HEK293T (cell line): ENCODE data around the gene SHISA9.
"Not testable (repeated sequence)": the region's sequence is repeated elsewhere in the genome, so short reads cannot be mapped to it uniquely, and the experiment has no call there.

Experiments used
- CTCF ChIA-PET: fragments of 350-600 bp; formaldehyde crosslinking; extraction: SDS; loops from one replicate; lab custom pipeline; 2021; ENCODE audit warnings: antibody characterized with exemption, inconsistent platforms; lab: Yijun Ruan, JAX
- POLR2A ChIA-PET: fragments of 350-600 bp; formaldehyde crosslinking; extraction: SDS; loops from one replicate; lab custom pipeline; 2020; ENCODE audit warnings: antibody characterized with exemption, inconsistent platforms; lab: Yijun Ruan, JAX
- DNase-seq: peaks from one replicate; pipeline ENCODE4 v3.0.0; 2012; ENCODE audit warnings: mixed read lengths; ENCODE audit errors: extremely low spot score
- ARNT ChIP-seq: fragments of 450-650 bp; IDR thresholded peaks from 2 replicates; pipeline ENCODE4 v1.6.1; 2017; ENCODE audit warnings: mild to moderate bottlenecking
- BHLHE40 ChIP-seq: fragments of 450-650 bp; IDR thresholded peaks from 2 replicates; pipeline ENCODE4 v1.6.1; 2016; ENCODE audit warnings: mild to moderate bottlenecking, moderate library complexity, borderline replicate concordance
- CTBP1 ChIP-seq: fragments of 450-650 bp; IDR thresholded peaks from 2 replicates; pipeline ENCODE4 v1.6.1; 2016; ENCODE audit warnings: borderline replicate concordance
- ELF4 ChIP-seq: fragments of 450-650 bp; IDR thresholded peaks from 2 replicates; pipeline ENCODE4 v1.6.1; 2017; ENCODE audit warnings: antibody characterized with exemption
- FOXA1 ChIP-seq: fragments of 450-650 bp; IDR thresholded peaks from 2 replicates; pipeline ENCODE4 v1.6.1; 2016; ENCODE audit warnings: mild to moderate bottlenecking
- FOXK2 ChIP-seq: fragments of 450-650 bp; IDR thresholded peaks from 2 replicates; pipeline ENCODE4 v1.6.1; 2016; ENCODE audit warnings: mild to moderate bottlenecking
- FOXM1 ChIP-seq: fragments of 450-650 bp; IDR thresholded peaks from 2 replicates; pipeline ENCODE4 v1.6.1; 2017; ENCODE audit warnings: mild to moderate bottlenecking, borderline replicate concordance
- HDGF ChIP-seq: fragments of 450-650 bp; IDR thresholded peaks from 2 replicates; pipeline ENCODE4 v1.6.1; 2017; ENCODE audit warnings: antibody characterized with exemption, borderline replicate concordance
- L3MBTL2 ChIP-seq: fragments of 450-650 bp; conservative IDR thresholded peaks from 2 replicates; pipeline ENCODE4 v1.6.1; 2016; ENCODE audit warnings: mild to moderate bottlenecking
- LEF1 ChIP-seq: fragments of 450-650 bp; IDR thresholded peaks from 2 replicates; pipeline ENCODE4 v1.6.1; 2017; ENCODE audit warnings: mild to moderate bottlenecking, borderline replicate concordance
- NFRKB ChIP-seq: fragments of 450-650 bp; IDR thresholded peaks from 2 replicates; pipeline ENCODE4 v1.6.1; 2016; ENCODE audit warnings: mild to moderate bottlenecking, moderate library complexity
- PKNOX1 ChIP-seq: fragments of 450-650 bp; IDR thresholded peaks from 2 replicates; pipeline ENCODE4 v1.6.1; 2016
- SP1 ChIP-seq: fragments of 450-650 bp; IDR thresholded peaks from 2 replicates; pipeline ENCODE4 v1.6.1; 2017
- SUZ12 ChIP-seq: fragments of 450-650 bp; IDR thresholded peaks from 2 replicates; pipeline ENCODE4 v1.6.1; 2016; ENCODE audit warnings: mild to moderate bottlenecking
- TARDBP ChIP-seq: fragments of 450-650 bp; IDR thresholded peaks from 2 replicates; pipeline ENCODE4 v1.6.1; 2016
- ZNF384 ChIP-seq: fragments of 450-650 bp; IDR thresholded peaks from 2 replicates; pipeline ENCODE4 v1.6.1; 2016

SHISA9 gene

GRCh38 chr16:12901597-12902461, at the start of gene SHISA9:
TSS of gene SHISA9 (plus strand) at chr16:12901598.
- POLR2A ChIA-PET, result no interaction called here
- no peak for DNase-seq
- no peak for TF ChIP-seq SP1
- no peak for TF ChIP-seq PKNOX1
- TF ChIP-seq BHLHE40, result no peak
- CTCF ChIA-PET, result no interaction called here

DNA sequence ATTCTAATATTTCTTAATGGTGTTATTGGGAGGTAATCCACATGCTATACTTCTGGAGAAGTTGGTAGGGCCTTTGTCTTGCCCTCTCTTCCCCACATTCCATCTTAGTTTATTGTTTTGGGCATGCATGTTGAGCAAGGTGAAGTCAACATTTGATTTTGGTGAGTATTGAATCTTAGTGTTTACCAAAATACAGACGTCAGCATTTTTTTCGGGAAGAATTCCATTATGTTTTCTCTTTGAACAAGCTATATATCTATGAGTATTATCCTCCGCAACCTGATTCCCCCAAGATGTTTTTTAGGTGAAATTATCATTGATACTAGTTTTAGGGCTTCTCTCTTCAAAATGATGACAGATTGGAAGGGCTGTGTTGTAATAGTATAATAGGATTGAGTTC, 47.4 kb upstream of the SHISA9 start:
- ChIA-PET POLR2A (no interaction called here), CTCF (no interaction called here)
- TF ChIP-seq NFRKB (no peak), CTBP1 (no peak), SUZ12 (no peak)
- DNase-seq, result no peak

DNA sequence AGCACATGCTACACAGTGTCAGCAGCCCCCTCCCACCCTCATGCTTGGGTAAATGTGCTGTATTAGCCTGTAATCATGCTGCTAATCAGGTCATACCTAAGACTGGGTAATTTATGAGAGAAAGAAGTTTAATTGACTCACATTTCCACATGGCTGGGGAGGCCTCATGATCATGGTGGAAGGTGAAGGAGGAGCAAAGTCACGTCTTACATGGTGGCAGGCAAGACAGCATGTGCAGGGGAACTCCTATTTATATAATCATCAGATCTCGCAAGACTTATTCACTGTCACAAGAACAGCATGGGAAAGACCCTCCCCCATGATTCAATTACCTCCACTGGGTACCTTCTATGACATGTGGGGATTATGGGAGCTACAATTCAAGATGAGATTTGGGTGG, 44.0 kb upstream of the SHISA9 start:
- CTCF ChIA-PET, POLR2A ChIA-PET, DNase-seq: not testable (repeated sequence)

GRCh38 chr16:12862327-12862726, 39.1 kb upstream of the SHISA9 start:
- ChIA-PET POLR2A (no interaction called here), CTCF (no interaction called here)
- TF ChIP-seq ELF4 (no peak), PKNOX1 (no peak)
- no peak for DNase-seq

GRCh38 chr16:12862941-12863340, 38.5 kb upstream of the SHISA9 start:
- no peak for TF ChIP-seq CTBP1
- no peak for TF ChIP-seq L3MBTL2
- no peak for TF ChIP-seq FOXA1
- no peak for TF ChIP-seq SP1
- no peak for TF ChIP-seq TARDBP
- TF ChIP-seq SUZ12, result no peak
- no peak for TF ChIP-seq HDGF
- TF ChIP-seq ZNF384, result no peak
- no peak for TF ChIP-seq ELF4
- TF ChIP-seq NFRKB, result no peak
- TF ChIP-seq ARNT, result no peak
- ChIA-PET POLR2A (no interaction called here), CTCF (no interaction called here)
- DNase-seq, result no peak

DNA sequence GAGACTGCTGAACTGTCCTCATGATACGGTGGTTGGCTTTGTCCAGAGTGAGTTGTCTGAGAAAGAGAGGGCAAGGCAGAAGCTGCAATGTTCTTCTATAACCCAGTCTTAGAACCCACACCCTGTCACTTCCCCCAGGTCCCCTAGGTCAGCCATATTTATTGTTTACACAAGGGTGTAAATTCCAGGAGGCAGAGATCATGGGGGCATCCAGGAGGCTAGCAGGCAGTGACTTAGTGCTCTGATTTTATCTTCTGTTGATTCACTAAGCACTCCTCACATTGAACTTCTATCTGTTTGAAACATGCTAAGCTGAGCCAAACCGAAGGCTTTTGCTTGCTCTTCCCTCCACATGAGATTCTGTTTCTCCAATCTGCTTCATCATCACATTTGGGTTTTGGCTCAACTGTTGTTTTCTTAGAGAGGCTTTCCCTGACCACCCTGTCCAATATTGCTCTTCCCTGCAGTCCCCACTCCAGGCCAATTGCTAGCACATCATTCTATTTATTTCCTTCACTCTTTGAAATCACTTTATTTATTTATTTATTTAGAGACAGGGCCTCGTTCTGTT, 34.3 kb upstream of the SHISA9 start:
- ChIA-PET CTCF (no interaction called here), POLR2A (no interaction called here)
- no peak for TF ChIP-seq FOXA1
- TF ChIP-seq NFRKB, result no peak
- no peak for TF ChIP-seq CTBP1
- no peak for TF ChIP-seq BHLHE40
- TF ChIP-seq SUZ12, result no peak
- TF ChIP-seq FOXM1, result no peak
- TF ChIP-seq SP1, result no peak
- TF ChIP-seq ARNT, result no peak
- no peak for TF ChIP-seq L3MBTL2
- no peak for TF ChIP-seq PKNOX1
- TF ChIP-seq TARDBP, result no peak
- TF ChIP-seq LEF1, result no peak
- no peak for TF ChIP-seq ELF4
- no peak for TF ChIP-seq FOXK2
- TF ChIP-seq HDGF, result no peak
- TF ChIP-seq ZNF384, result no peak
- DNase-seq, result no peak

GRCh38 chr16:12868169-12868568, 33.2 kb upstream of the SHISA9 start:
- POLR2A ChIA-PET, result no interaction called here
- no peak for TF ChIP-seq HDGF
- TF ChIP-seq FOXM1, result no peak
- no peak for TF ChIP-seq FOXA1
- no peak for TF ChIP-seq ZNF384
- CTCF ChIA-PET, result no interaction called here
- no peak for DNase-seq
